Lung microvascular endothelial cell (primary cell): ENCODE measurements around the gene WNT10A. TPM values are rescaled to one million over a fixed set of nuclear protein-coding genes. Genes with fewer than 3 reads are reported as not detected.
"Not testable (repeated sequence)": the region's sequence is repeated elsewhere in the genome, so short reads cannot be mapped to it uniquely, and the experiment has no call there.

Source experiments
- DNase-seq, 2 donors: peaks; one replicate each; pipeline versions ENCODE4 v3.0.0 to v3.0.0-alpha.2; 2010; ENCODE audit warnings: low read depth in 2 of 2
- total RNA-seq: library from RNA; depleted of rRNA; stranded (reverse); fragments of >200 nt; gene quantifications from 2 replicates; pipeline ENCODE4 v1.2.1, GENCODE V29; 2014

WNT10A gene
- total RNA-seq, 1 donor from 2014 or later = not detected

DNA sequence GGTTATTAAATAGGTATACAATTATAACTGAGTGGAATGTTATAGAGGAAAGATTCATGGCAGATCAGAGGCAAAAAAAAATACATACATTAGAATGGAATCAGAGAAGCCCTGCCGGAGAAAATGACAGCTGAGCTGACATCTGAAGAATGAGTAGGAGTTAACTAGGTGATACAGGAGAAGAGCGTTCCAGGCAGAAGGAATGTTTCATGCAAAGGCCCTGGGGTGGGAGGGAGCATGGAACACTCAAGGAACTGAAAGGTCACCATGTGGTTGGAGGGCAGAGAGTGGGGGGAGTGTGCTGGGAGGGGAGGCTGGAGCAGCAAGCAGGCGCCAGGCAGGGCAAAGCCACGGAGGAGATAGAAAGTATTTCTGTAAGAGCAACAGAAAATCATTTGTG lies 47.2 kb downstream of the WNT10A start:
- DNase-seq = no peak

DNA sequence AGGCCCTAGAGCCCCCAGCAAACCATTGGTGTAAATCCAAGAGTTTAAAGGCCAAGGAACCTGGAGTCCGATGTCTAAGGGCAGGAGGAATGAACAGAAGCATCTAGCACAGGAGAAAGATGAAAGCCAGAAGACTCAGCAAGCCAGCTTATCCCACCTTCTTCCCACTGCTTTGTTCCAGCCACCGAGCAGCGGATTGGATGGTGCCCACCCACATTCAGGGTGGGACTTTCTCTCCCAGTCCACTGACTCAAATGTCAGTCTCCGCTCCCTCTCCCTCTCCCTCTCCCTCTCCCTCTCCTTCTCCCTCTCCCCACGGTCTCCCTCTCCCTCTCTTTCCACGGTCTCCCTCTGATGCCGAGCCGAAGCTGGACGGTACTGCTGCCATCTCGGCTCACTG lies 49.8 kb downstream of the WNT10A start:
- not testable (repeated sequence) for DNase-seq

DNA sequence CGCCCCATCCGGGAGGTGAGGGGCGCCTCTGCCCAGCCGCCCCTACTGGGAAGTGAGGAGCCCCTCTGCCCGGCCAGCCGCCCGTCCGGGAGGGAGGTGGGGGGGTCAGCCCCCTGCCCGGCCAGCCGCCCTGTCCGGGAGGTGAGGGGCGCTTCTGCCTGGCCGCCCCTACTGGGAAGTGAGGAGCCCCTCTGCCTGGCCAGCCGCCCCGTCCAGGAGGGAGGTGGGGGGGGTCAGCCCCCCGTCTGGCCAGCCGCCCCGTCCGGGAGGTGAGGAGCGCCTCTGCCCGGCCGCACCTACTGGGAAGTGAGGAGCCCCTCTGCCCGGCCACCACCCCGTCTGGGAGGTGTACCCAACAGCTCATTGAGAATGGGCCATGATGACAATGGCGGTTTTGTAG lies 51.1 kb downstream of the WNT10A start:
- not testable (repeated sequence) for DNase-seq

Other genes with a start within 250 kb of the WNT10A start
- gene ZNF142, start 221.2 kb upstream of the WNT10A start, total RNA-seq = 3.3 and 6.2 TPM in 2 replicates
- 19.2 and 24.4 TPM in 2 replicates for gene BCS1L, start 221.2 kb upstream of the WNT10A start, total RNA-seq
- 28.5 and 36.7 TPM in 2 replicates for gene RNF25, start 208.8 kb upstream of the WNT10A start, total RNA-seq
- 3.7 and 6.9 TPM in 2 replicates for gene STK36, start 208.8 kb upstream of the WNT10A start, total RNA-seq
- gene TTLL4, start 170.0 kb upstream of the WNT10A start, total RNA-seq = 4.1 and 5.8 TPM in 2 replicates
- gene CYP27A1, start 98.7 kb upstream of the WNT10A start, total RNA-seq = 5.0 and 7.1 TPM in 2 replicates
- gene PRKAG3, start 49.0 kb upstream of the WNT10A start, total RNA-seq = not detected in 2 replicates
- gene WNT6, start 21.0 kb upstream of the WNT10A start, total RNA-seq = not detected in 2 replicates
- gene CDK5R2, start 78.8 kb downstream of the WNT10A start, total RNA-seq = not detected in 2 replicates
- gene FEV, start 104.3 kb downstream of the WNT10A start, total RNA-seq = not detected in 2 replicates
- gene CRYBA2, start 112.6 kb downstream of the WNT10A start, total RNA-seq = not detected in 2 replicates
- gene CFAP65, start 160.7 kb downstream of the WNT10A start, total RNA-seq = not detected in 2 replicates
- not detected in 2 replicates for gene IHH, start 180.1 kb downstream of the WNT10A start, total RNA-seq